Left ventricle myocardium superior (tissue), 1 donor: ENCODE results near the gene EDARADD. TPM values are rescaled to one million over a fixed set of nuclear protein-coding genes. Genes with fewer than 3 reads are reported as not detected.
"Not testable (repeated sequence)": the region's sequence is repeated elsewhere in the genome, so short reads cannot be mapped to it uniquely, and the experiment has no call there.

ENCODE experiments used
- ATAC-seq: fragments of 200-7000 bp; cut with Tn5 transposase; one replicate; pipeline ENCODE4 v1.9.1; 2020; ENCODE audit warnings: mild to moderate bottlenecking, moderate library complexity
- DNase-seq: peaks from one replicate; pipeline ENCODE4 v3.0.0-alpha.2; 2020
- intact Hi-C: fragments of 100-400 bp; cut with micrococcal nuclease; formaldehyde crosslinking; loops from one replicate; pipeline ENCODE4 v1.11.0; 2022
- total RNA-seq: library from RNA; stranded (reverse); fragmentation: NEBNext Ultra II Directional; extraction: Animal tissue kit (Norgen Biotek cat#: 25700); gene quantifications from one replicate; pipeline ENCODE4 v1.2.1, GENCODE V29; 2021
- donor health status: DM: no; HTN: yes; CAD: no; lungs with severe emphysema.

EDARADD gene
- total RNA-seq, 1 donor from 2014 or later, result 3.0 TPM

DNA sequence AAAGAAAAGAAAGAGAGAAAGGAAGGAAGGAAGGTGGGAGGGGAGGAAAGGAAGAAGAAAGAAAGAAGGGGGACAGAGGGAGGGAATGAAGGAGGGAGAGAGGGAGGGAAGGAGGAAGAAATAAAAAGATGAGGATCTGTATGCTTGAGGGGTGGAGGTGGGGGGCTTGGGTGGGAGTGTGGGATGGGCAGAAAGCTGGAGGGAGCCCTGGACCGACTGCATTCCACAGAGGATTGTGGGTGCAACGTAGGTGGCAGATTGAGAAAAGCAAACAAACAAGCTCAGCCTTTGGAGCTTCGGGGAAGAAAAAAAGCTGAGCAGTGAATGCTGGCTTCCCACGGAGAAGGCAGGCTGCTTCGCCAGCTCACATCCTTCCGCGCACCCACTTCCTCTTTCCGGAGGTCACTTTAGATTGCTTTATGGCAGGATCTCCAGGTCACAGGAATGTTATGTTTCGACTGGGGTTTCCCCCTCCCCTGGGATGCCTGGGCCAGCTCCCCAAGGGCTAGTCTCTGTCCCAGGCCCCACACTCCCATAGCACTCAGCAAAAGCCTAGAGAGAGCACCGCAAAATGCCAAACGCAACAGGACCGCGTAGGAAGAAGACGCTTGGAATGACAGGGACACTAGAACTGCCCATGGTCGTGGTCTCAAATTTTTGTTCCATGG lies 109.0 kb downstream of the EDARADD start:
- ATAC-seq (no peak), DNase-seq (peak; percentile 64)
- intact Hi-C loops, result no loop called here

DNA sequence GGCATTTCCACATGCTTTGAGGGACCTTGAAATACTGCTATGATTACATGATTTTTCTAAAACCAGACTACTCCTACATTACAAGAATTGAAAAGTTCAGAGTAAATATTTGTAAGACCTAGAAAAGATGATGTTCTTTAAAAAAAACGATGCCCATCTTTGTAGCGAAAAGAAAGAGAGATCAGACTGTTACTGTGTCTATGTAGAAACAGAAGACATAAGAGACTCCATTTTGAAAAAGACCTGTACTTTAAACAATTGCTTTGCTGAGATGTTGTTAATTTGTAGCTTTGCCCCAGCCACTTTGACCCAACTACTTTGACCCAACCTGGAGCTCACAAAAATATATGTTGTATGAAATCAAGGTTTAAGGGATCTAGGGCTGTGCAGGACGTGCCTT lies 110.3 kb downstream of the EDARADD start:
- ATAC-seq, intact Hi-C loops: not testable (repeated sequence)

DNA sequence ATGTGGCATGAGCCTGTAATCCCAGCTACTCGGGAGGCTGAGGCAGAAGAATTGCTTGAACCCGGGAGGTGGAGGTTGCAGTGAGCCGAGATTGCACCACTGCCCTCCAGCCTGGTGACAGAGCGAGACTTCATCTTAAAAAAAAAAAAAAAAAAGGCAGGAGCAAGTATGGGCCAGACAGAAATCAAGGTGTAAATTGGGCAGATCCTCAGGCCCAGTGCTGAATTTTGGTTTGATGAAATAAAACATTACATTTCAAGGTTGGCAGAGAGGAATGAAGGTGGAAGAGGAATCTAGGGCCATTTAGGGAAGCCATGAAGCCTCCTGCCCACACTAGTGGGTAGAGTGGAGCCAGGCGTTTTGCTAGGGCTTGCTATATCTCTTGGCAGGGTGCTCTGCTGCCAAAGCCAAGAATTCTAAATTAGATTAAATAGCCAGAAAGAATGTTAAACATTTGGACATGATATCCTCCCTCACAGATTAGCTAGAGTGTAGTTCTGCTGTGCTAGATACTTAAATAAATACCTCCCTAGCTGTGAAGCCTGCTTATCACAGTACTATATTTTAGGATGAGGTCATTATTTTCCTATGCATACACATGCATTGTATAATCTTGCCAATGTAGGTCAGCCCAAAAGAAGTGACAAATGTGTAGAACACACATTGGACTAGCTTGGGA lies 113.1 kb downstream of the EDARADD start:
- intact Hi-C loops, result no loop called here
- ATAC-seq (peak; percentile 94), DNase-seq (peak; percentile 54)

More for the DNA sequence above, 110.3 kb downstream of the EDARADD start:
- not testable (repeated sequence) for DNase-seq

DNA sequence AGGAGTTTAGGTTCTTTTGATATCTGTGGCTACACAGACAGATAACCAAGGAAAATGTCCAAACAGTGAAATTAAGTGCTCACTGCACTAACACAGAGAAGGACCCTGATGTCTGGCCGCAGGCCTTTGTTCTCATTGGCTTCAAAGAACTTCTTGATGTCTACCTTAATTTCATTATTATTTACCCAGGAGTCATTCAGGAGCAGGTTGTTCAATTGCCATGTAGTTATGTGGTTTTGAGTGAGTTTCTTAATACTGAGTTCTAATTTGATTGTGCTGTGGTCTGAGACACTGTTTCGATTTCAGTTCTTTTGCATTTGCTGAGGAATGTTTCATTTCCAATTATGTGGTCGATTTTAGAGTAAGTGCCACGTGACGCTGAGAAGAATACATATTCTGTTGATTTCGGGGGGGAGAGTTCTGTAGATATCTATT lies 114.5 kb downstream of the EDARADD start:
- ATAC-seq (no peak), DNase-seq (no peak)
- intact Hi-C loops, result no loop called here

DNA sequence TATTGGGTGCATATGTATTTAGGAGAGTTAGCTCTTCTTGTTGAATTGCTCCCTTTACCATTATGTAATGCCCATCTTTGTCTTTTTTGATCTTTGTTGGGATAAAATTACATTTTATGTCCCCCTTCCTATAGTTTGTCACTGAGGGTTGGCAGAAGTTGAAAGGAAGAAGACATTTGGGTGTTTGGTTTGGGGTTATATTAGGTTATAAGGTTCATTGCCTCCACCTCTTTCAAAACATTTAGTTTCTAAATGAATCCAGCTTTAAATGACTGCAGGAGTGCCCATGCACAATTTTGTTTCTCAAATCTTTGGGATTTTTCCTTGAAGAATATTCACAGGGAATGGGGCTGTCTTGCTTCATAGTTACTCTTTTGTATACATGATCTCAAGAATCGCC lies 115.1 kb downstream of the EDARADD start:
- no peak for DNase-seq
- intact Hi-C loops, result no loop called here
- ATAC-seq, result no peak

DNA sequence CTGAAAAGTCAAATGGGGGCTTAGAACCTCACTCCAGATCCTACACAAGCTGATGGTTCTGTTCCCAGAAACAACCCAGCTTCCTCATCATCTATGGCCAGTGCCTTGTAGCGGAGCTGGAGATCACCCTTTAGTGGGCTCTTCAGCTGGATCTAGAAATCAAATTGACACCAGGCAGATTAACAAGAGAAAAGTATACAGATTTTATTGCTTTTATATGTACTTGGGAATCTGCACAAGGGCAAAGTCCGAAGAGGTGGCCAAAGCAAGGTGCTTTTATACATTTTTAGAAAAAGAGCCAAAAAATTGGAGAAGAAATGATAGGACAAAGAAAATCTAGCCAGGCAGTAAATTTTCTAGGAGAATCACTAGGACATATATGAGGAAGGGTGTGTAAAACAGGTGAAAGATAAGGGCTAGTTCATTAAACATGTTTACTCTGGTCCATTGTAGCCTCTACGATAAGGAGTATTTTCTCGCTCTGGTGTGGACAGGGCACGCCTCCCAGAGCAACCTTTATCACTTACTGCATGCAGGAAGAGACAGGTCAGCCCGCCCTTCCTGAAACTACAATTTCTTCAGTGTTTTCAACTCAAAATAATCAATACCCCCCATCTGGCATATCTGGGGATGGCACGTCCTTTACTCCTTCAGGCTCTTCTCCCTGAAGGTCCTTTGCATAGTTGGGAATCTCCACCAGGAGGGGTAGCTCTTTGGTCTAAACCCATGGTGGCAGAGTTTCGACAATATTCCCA lies 115.7 kb downstream of the EDARADD start:
- DNase-seq (no peak), ATAC-seq (no peak)
- intact Hi-C loops, result no loop called here

DNA sequence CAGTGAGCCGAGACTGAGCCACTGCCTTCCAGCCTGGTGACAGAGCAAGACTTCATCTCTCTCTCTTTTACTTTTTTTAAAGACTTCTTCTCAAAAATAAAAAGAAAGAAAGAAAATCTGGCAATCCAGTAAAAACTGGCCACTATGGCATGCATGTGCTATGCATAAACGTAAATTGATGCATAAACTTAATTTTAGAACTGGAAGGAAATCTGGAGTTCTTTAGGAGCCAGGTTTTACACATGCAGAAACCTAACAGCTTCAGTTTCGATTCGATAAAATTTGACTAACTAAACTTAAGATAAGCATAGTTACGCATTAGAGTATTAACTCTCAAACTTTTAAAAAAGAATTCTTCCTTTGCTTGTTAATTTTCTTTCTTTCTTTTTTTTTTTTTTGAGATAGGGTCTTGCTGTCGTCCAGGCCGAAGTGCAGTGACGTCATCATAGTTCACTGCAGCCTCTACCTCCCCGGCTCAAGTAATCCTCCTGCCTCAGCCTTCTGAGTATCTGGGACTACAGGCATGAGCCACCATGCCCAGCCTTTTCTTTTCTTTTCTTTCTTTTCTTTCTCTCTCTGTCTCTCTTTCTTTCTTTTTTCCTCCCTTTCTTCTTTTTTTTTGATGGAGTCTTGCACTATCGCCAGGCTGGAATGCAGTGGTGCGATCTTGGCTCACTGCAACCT lies 117.8 kb downstream of the EDARADD start:
- no peak for ATAC-seq
- intact Hi-C loops, result no loop called here
- DNase-seq, result no peak

DNA sequence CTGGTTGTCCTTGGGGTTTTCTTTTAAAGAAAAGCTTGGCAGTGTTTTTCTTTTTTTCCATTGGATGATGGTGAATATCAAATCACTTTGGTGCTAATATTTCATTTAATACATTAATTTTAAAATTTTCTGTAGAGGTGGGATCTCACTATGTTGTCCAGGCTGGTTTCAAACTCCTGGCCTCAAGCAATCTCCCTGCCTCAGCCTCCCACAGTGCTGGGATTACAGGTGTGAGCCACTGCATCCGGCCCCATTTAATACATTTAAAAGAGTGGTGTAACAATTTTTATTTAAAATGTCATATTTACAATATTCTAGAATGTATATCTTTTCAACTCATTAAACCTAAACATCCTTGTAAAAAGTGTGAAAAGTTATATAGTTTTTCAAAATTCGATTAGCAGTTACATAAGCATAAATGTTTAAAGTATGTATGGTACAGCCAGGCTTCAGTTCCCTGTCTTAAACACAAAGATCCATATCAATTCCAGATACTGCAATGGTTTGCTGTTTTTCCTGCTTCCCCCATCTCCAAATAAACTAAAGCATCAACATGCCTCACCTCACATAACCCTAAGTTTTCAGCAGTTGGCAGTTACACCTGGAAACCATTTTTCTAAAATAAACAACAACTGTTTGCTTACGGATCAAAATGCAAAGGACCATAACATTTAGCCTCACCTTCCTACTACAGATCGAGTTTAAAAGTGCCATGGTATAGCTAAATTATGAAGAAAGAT lies 120.8 kb downstream of the EDARADD start:
- intact Hi-C loops, result no loop called here
- ATAC-seq (no peak), DNase-seq (no peak)

DNA sequence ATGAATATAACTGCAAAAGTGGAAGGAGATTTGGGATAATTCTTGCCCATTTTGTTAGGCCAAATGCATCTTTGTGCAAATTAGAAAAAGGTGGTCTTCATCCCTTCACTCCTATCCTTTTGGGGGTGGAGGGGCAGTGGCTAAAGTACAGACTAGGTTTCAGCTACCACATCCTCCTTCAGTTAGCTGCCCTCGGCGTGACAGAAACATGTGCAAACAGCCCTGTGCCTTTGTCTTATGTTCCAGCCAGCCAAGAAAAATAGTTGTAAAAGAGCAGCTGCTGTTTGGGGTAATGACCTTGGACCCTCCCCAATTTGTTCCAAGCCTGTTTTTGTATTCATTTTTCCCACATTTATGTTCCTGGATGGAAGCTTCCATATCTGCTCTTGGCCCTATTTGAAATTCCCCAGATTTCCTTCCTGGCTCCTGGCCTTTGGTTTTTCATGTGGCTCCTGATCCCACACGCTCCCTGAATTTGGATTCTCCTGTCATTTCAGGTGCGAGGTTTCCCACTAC lies 121.4 kb downstream of the EDARADD start:
- intact Hi-C loops, result no loop called here
- DNase-seq (no peak), ATAC-seq (peak; percentile 42)

DNA sequence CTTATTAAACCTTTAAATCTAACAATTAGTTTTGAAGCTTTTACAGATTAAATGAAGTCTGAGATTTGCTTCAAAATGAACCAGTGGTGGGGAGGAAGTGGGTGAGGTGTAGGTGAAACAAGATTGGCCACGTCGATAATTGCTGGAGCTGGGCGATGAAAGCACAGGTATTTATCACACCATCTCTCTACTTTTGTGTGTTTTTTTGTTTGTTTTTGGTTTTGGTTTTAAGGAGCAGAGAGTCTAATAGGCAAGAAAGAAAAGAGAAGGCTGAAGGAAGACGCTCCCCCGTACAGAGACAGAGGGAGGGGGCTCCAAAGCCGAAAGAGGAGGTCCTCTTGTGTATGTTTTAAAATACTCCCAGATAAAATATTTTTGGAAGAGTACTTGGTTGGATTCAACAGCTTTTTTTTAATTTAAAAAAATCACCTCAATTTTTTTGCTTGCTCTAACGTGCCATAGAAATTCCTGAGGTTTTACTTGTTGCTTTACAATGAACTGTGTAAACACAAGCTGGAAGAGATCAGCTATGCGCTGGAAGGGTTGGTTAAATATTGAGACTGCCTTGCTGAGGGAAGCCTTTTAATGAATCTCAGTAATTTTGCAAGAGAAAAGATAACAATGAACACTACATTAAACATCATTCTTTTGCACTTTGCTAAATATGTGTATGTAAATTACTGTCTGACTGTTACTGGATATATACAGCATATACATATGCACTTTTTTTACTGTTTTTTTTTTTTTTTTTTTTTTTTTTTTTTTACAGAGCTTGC lies 123.0 kb downstream of the EDARADD start:
- no peak for ATAC-seq
- DNase-seq, result no peak
- intact Hi-C loops, result no loop called here

DNA sequence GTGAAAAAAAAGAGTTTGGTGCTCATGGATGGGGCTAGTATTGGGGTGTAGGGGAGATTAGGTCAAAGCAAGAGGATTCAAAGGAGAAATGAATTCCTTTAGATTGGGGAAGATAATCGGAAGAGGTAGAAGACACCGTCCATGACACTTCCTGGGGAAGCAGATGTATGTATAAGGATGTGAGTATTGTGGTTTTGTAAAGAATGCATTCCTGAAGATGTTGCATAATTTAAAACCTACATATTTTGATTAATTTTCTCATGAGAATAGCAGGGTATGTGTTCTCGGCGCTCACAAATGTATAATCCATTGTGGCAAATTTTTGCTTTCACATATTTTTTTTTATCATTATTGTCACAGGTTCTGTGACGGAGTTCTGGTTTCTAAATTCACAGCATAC lies 124.2 kb downstream of the EDARADD start:
- no peak for ATAC-seq
- intact Hi-C loops, result no loop called here
- DNase-seq, result no peak

DNA sequence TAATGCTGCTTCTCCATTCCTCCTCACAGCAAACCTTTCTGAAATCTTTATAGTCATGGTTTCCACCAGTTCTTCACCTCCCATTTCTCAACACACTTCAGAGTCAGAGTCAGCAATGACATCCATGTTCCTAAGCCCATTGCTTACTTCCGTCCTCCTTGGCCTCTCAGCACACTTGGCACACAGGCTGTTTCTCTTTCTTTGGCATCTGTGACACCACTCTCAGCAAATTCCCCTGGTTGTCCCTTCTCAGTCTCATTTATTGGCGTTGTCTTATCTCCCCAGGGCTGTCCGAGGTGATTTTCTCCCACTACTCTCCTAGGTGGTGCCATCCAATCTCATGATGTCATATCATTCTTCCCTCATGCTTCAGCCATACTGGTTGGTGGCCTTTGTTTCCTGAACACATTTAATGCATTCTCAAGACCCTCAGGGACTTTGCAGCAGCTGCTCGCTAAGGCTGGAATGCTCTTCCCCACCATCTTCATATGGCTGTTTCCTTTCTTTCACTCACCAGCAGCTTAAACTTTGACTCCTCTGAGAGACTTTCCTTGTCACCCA lies 126.4 kb downstream of the EDARADD start:
- intact Hi-C loops, result no loop called here
- DNase-seq (no peak), ATAC-seq (no peak)

DNA sequence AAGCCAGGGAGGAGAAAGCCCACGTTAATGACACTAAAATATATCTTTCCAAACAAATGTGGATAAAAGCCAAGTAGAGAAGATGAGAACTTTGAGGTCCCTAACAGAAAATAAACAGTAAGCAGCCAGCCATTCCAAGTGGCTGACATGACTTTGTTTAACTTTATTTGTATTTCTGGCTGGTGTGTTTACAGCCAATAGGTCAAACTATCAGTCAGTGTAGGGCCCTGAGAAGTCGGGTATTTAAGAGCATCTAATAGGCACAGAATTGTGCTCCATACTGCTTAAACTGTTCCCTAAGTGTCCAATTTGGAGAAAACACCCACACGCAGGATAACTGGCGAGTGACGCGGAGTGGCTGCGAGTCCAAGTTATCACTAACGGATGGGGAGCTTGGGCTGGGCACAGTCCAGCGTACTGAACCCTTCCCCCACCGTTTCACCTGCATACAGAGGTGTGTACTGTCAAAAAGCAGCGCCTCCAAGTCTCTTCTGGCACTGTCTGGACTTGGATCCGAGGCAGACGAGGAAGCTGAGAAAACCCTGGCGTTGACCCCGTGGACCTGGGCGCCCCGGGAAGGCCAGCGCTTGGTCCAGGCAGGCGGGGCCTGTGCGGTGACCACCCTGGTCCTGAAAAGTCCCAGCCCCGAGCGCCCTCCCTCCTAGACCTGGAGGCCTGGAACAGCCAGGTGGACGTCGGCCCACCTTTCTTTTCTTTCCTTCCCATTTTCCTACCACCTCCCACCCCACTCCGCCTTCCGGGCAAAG lies 129.0 kb downstream of the EDARADD start:
- DNase-seq (peak; percentile 66), ATAC-seq (peak; percentile 57)

DNA sequence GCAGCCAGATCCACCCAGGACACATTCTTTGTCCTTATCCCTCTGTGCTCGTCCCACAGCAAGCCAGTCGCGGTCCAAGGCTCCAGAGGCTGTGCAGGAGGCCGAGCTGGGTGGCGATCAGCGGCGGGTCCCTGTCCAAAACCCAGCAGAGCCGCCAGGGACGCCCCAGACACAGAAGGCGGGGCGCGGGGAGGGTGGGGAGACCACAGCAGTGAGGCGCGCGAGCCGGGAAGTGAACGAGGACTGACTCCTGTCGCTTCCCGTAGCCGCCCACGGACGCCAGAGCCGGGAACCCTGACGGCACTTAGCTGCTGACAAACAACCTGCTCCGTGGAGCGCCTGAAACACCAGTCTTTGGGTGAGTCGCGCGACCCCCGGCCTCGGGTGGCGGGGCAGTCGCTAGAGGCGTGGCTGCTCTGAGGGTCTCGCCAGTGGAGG lies 129.6 kb downstream of the EDARADD start, which contains the start of gene LGALS8:
LGALS8 (plus strand) TSS at position 279 of the 438 bp plus-strand sequence. CDS start 2,089 bp downstream, outside the sequence.
- DNase-seq, result peak; percentile 95
- peak; percentile 96 for ATAC-seq
- intact Hi-C loops, result no loop called here

More for the DNA sequence above, 129.0 kb downstream of the EDARADD start:
- intact Hi-C loops, result no loop called here

DNA sequence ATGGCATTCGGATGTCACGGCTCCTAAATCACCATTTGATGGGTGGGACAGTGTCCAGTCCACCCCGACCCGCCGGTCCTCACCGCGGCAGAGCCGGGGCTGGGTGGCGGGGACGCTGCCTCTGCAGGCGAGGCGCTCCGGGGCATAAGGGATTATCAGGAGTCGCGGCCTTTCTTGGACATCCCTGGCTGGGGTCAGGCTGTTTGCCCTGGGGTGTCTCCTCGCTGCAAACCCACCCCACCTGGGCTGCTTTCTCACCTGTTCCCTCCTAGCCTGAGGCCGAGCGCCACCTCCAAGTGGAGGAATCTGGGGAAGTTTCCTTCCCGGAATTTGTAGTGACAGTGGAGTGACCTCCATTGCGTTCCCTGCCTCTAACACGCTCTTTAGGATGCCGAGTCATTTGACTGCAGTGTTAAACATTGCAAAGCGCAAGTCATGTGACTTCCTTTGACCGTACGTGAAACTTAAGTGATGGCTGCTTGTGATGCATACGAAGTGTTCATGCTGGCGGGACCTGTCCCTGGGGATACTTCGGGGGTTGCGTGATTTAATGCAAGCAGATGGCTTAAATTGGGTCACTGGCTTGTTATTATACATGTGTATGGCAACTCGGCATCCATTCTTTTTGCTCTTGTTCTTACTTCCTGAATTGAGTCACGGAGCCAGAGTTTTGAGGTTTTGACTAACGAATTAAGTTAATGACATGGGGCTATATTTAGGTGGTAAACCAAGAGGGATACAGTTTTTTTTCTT lies 130.2 kb downstream of the EDARADD start:
- intact Hi-C loops, result no loop called here
- ATAC-seq, result peak; percentile 69
- DNase-seq, result peak; percentile 50

DNA sequence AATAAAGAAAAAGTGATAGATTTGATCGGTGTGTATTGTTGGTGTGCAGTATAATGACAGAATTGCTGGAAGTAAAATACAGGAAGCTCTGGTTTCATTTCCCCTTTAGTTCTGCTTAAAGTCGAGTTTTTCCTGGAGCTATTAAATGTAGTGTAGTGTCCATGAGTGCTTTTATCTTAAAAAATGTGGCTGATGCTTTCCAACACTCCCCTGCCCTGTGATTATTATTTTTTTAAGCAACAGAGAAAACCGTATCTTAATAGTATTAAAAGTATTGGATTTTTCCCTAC lies 130.8 kb downstream of the EDARADD start:
- intact Hi-C loops, result no loop called here
- DNase-seq, result no peak
- no peak for ATAC-seq
